SK-N-SH treated with all-trans-retinoic acid at 6 μM for 48 hours (cell line): ENCODE measurements around the gene SNAPC5.

ENCODE experiments used
- RARB ChIP-seq: fragments of 250-450 bp; sonication (Bioruptor Pico); IDR thresholded peaks from 2 replicates; pipeline ENCODE4 v1.8.0; 2021; ENCODE audit warnings: mild to moderate bottlenecking, moderate library complexity
- TF ChIP-seq, protein P1 (sequence below): fragments of 250-450 bp; sonication (Bioruptor Pico); IDR thresholded peaks from 2 replicates; pipeline ENCODE4 v1.5.1; 2020; ENCODE audit warnings: low read depth, mild to moderate bottlenecking, moderate library complexity
- TF ChIP-seq, protein P2 (sequence below): fragments of 250-450 bp; sonication (Bioruptor Pico); IDR thresholded peaks from 2 replicates; pipeline ENCODE4 v1.5.0; 2020; ENCODE audit warnings: mild to moderate bottlenecking, moderate library complexity

DNA sequence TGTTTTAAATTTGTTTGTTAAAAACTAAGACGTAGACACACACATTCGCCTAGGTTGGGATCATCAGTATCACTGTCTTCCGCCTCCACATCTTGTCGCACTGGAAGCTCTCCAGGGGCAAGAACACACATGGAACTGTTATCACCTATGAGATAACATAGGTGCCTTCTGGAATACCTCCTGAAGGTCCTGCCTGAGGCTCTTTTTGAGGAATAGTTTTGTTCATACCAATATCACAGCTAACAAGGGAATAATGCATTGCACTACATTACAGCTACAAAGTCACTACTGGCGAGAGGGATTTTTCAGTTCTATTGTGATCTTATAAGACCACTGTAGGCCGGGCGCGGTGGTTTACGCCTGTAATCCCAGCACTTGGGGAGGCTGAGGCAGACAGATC is 37.5 kb upstream of the SNAPC5 start:
- TF ChIP-seq, protein P1, sequence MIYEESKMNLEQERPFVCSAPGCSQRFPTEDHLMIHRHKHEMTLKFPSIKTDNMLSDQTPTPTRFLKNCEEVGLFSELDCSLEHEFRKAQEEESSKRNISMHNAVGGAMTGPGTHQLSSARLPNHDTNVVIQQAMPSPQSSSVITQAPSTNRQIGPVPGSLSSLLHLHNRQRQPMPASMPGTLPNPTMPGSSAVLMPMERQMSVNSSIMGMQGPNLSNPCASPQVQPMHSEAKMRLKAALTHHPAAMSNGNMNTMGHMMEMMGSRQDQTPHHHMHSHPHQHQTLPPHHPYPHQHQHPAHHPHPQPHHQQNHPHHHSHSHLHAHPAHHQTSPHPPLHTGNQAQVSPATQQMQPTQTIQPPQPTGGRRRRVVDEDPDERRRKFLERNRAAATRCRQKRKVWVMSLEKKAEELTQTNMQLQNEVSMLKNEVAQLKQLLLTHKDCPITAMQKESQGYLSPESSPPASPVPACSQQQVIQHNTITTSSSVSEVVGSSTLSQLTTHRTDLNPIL = no peak
- no peak for TF ChIP-seq RARB (CRISPR knock-in tag)
- TF ChIP-seq, protein P2, sequence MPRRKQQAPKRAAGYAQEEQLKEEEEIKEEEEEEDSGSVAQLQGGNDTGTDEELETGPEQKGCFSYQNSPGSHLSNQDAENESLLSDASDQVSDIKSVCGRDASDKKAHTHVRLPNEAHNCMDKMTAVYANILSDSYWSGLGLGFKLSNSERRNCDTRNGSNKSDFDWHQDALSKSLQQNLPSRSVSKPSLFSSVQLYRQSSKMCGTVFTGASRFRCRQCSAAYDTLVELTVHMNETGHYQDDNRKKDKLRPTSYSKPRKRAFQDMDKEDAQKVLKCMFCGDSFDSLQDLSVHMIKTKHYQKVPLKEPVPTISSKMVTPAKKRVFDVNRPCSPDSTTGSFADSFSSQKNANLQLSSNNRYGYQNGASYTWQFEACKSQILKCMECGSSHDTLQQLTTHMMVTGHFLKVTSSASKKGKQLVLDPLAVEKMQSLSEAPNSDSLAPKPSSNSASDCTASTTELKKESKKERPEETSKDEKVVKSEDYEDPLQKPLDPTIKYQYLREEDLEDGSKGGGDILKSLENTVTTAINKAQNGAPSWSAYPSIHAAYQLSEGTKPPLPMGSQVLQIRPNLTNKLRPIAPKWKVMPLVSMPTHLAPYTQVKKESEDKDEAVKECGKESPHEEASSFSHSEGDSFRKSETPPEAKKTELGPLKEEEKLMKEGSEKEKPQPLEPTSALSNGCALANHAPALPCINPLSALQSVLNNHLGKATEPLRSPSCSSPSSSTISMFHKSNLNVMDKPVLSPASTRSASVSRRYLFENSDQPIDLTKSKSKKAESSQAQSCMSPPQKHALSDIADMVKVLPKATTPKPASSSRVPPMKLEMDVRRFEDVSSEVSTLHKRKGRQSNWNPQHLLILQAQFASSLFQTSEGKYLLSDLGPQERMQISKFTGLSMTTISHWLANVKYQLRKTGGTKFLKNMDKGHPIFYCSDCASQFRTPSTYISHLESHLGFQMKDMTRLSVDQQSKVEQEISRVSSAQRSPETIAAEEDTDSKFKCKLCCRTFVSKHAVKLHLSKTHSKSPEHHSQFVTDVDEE (CRISPR knock-in tag) = no peak
